ENCODE data around the gene ETV6.
"Not testable (repeated sequence)": the region's sequence is repeated elsewhere in the genome, so short reads cannot be mapped to it uniquely, and the experiment has no call there.

ETV6 gene

DNA sequence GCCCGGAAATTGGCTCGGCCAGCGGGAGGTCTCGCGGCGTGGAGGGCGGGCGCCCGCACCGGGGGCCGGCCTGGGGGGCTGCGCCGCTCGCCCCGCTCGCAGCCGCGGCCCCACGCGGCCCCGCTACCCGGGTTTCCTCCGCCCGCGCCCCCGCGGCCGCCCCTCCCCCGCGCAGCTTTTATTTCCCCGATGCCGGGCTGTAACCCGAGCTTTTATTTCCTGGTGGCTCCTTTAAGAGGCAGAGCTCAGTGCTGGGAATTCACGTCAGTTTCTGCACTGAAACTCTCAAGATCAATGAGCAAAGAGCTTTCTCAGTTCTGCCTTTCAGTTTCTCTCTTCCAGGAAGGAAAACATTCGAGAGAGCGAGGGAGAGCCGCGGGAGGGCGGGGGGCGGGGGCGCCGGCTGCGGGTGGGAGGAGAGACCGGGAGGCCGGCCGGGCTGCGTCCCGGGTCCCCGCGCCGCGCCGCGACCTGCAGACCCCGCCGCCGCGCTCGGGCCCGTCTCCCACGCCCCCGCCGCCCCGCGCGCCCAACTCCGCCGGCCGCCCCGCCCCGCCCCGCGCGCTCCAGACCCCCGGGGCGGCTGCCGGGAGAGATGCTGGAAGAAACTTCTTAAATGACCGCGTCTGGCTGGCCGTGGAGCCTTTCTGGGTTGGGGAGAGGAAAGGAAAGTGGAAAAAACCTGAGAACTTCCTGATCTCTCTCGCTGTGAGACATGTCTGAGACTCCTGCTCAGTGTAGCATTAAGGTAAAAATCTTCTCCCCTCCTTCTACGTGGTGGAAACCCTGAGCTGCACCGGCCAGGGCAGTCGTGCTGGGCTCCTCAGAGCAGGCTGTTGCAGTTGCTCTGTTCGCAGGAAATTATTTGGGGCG, at the start of gene ETV6:
ETV6 (plus strand) TSS at position 262 of the 873 bp plus-strand sequence; CDS start at position 716, 454 bp downstream.
- DNase-seq, result peak; percentile 91

DNA sequence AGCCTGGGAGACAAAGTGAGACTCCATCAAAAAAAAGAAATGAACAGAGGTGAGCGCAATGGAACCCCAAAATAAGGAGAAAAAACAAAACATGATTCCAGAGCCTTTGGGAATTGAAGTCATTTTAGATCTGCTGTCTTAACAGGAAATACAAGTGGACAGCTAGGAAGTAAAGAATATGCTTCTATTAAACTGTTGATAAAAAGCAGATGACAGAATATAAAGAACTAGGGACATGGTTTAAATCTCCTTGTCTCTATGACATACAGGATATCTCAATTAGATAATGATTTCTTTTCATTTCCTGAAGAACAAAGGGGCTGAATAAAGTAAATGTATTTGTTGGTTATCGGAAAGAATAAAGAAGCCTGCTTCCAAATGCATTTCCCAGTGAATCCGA, 49.3 kb upstream of the ETV6 start:
- no peak for DNase-seq

DNA sequence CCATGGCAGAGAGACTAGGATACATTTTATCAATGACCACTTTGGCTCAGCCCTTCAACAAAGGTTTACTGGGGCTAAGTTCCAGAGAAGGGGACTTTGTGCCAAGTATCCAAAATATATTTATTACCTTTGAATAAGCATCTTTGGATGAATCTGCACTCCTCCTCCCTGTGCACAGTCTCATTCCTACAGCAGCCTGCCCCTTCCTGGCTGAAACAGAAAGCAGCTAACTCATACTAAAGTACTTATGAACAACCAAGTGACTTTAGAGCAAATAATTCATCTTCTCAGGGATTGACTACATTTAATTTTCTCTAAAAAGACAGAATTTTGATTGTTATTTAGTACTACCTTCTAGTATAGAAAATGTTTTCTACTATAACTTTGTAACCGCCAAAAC, 47.8 kb upstream of the ETV6 start:
- no peak for DNase-seq

GRCh38 chr12:11607313-11608081, 42.0 kb upstream of the ETV6 start:
- no peak for DNase-seq

- DNase-seq, result no peak
Measured at GRCh38 chr12:11609045-11609444, 40.4 kb upstream of the ETV6 start.

DNA sequence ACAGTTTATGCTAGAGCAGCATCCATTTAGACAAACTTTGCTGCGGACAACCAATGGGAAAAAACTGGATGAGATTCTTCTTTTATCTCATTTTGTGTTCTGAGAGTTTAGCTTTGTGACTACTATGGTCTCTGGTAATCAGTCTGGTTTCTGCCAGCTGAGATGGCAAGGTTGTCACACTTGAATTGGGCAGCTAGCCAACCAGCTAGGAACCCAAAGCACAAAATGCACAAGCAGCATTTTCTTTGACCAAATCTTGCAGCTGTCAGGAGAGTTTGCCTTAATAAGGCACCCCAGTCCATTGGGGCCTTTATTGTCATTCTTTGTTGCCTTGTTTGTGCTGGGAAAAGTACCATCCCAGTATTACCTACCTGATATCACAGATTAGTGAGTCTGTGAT, 34.0 kb upstream of the ETV6 start:
- DNase-seq, result no peak

DNA sequence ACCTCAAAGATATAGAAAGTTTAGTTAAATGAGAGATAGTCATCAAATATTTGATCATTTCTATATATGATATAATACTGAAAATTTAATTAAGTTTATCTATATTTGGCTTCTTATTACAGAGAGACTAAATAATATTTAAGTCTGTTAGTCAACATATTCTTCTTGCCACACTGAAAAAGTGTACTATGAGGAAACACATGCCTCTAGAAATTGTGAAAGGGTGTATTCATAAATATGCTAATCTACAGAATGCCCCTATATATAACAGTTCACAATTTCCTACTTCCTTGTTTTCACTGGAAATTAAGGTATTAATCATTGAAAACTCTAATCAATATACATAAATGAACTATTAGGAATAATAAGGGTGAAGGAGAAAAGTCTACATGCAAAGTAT, 31.4 kb upstream of the ETV6 start:
- no peak for DNase-seq

DNA sequence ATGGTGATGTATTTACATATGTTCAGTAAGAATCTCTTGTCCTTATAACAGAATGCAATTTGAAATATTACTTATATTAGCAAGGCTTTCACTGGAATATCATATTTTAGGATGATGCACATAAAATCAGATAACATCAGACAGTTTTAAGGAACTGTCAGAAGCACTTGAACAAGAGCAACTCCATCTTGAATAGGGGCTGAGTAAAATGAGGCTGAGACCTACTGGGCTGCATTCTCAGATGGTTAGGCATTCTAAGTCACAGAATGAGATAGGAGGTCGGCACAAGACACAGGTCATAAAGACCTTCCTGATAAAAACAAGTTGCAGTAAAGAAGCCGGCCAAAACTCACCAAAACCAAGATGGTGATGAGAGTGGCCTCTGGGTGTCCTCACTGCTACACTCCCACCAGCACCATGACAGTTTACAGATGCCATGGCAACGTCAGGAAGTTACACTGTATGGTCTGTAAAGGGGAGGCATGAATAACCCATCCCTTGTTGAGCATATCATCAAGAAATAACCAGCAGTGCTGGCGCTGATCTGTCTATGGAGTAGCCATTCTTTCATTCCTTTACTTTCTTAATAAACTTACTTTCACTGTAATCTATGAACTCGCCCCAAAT, 27.6 kb upstream of the ETV6 start:
- DNase-seq, result no peak

- DNase-seq, result no peak
Measured at GRCh38 chr12:11622876-11623281, 26.6 kb upstream of the ETV6 start.

- no peak for DNase-seq
Measured at GRCh38 chr12:11623382-11623781, 26.1 kb upstream of the ETV6 start.

DNA sequence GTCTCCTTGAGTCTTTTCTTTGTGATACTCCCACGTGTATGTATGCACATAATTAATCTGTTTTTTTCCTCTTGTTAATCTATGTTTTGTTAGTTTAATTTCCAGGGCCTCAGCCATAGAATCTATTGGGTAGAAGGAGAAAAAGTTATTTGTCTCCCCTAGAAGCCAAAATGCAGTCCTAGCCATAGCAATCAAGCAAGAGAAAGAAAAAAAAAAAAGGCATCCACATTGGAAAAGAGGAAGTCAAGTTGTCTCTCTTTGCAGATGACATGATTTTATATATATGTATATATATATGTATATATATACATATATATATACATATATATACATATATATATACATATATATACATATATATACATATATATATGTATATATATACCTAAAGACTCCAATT, 25.4 kb upstream of the ETV6 start:
- no peak for DNase-seq

DNA sequence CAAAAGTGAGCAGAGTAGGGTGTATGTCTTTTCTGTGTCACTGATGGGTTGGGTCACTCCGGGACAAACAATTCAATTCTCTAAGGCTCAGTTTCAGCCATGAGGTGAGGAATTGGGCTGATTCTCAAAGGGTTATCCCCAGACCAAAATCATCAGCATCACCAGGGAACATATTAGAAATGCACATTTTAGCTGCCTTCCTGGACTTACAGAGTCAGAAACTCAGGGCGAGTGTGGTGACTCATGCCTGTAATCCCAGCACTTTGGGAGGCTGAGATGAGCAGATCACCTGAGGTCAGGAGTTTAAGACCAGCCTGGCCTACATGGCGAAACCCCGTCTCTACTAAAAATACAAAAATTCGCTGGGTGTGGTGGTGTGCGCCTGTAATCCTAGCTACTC, 21.8 kb upstream of the ETV6 start:
- DNase-seq, result not testable (repeated sequence)

DNA sequence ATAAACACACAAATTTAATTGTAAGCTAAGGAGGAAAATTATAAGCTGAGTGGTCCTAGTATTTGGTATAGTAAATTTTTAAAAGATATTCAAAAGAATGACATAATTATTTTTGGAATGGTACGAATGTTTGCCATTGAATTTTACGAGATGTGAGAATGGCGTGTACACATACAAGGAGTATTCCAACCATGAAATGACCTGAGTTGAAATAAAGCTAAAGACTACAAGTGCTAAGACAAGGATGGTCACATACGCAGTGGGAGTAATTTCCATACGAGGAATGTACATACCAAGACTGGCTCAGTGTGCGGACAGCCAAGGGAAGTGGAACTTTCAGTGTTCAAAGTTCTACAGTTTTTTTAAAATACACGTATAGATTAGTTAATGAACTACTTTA, 21.1 kb upstream of the ETV6 start:
- DNase-seq, result no peak

- DNase-seq, result no peak
Measured at GRCh38 chr12:11630046-11630706, 19.3 kb upstream of the ETV6 start.

DNA sequence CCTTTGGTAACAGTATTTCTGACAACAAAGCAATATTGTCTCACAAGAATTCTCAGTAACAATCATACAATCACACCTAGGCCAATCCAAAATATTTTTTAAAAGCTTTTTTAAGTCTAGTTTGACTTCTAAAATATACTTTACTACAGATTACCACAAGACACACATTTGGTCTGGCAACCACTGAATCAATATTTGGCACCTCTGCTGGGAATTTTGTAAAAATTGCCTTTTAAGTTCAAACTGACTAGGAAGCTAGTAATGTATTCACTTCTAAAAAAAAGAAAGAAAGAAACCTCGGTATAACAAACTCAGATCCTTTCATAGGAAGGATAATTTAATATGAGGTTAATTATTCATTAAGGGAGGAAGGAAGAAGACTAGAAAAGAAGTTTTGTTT, 18.2 kb upstream of the ETV6 start:
- DNase-seq, result no peak

GRCh38 chr12:11631881-11632280, 17.6 kb upstream of the ETV6 start:
- DNase-seq, result not testable (repeated sequence)

GRCh38 chr12:11633968-11634367, 15.5 kb upstream of the ETV6 start:
- DNase-seq, result no peak

- DNase-seq, result no peak
Measured at GRCh38 chr12:11635341-11635740, 14.1 kb upstream of the ETV6 start.

DNA sequence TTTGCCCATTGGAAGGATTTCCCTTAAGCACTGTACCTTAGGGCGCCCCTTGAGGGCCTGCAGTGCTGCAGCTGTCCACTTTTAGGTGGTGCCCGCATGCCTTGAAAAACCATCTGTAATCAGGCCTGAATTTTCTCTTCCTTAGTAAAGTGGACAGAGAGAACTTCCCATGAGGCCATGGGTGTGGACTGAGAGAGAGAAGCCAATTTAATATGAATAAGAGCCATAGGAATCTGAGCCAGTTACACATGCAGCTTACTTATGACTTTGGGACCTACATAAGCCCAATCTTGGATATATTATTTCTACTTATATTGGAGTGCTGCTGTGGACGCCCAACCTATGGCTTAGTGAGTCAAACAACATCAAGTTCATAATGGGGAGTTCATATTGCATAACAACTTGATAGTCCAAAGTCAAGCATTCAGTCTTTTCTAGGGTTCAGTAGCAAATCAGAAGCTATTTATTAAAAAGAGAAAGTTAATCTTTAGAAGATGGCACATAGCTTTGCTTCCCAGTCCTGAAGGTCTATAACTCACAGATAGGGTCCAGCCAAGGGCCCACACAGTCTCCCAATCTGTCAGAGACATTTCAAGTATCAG, 11.1 kb upstream of the ETV6 start:
- no peak for DNase-seq

- DNase-seq, result no peak
Measured at GRCh38 chr12:11639454-11639853, 10.0 kb upstream of the ETV6 start.

GRCh38 chr12:11641522-11641921, 8.0 kb upstream of the ETV6 start:
- DNase-seq, result no peak

DNA sequence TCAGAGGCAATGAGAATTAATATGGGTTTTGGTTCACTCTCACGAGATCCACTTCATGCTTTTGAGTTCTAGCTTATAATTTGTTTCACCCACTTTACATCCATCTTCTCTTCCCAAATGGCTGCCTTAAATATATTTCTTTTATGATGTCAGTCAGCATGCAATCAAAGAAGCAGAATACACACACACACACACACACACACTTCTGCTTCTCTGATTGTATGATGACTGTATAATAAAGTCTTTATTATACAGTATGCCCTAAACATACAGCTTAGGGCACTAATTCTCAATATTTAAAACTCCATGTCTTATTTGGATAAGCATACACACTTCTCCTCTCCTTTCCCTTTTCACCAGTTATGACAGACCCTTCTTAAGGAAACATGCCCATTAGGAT, 6.7 kb upstream of the ETV6 start:
- no peak for DNase-seq

- no peak for DNase-seq
Measured at GRCh38 chr12:11645391-11645790, 4.1 kb upstream of the ETV6 start.

Measured in left hindlimb (tissue), 1 donor.